ENCODE measurements around the gene CERK.

CERK gene

GRCh38 chr22:46730568-46731245, 7.3 kb downstream of the CERK start:
- TF ChIP-seq, protein P1, sequence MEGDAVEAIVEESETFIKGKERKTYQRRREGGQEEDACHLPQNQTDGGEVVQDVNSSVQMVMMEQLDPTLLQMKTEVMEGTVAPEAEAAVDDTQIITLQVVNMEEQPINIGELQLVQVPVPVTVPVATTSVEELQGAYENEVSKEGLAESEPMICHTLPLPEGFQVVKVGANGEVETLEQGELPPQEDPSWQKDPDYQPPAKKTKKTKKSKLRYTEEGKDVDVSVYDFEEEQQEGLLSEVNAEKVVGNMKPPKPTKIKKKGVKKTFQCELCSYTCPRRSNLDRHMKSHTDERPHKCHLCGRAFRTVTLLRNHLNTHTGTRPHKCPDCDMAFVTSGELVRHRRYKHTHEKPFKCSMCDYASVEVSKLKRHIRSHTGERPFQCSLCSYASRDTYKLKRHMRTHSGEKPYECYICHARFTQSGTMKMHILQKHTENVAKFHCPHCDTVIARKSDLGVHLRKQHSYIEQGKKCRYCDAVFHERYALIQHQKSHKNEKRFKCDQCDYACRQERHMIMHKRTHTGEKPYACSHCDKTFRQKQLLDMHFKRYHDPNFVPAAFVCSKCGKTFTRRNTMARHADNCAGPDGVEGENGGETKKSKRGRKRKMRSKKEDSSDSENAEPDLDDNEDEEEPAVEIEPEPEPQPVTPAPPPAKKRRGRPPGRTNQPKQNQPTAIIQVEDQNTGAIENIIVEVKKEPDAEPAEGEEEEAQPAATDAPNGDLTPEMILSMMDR (IDR thresholded peaks at IDR 0.05), result no peak
- no peak for DNase-seq (ENCODE audit: low spot score)
- H3K27ac ChIP-seq, result no peak overlapping the region
- no peak overlapping the region for H3K4me3 ChIP-seq

DNA sequence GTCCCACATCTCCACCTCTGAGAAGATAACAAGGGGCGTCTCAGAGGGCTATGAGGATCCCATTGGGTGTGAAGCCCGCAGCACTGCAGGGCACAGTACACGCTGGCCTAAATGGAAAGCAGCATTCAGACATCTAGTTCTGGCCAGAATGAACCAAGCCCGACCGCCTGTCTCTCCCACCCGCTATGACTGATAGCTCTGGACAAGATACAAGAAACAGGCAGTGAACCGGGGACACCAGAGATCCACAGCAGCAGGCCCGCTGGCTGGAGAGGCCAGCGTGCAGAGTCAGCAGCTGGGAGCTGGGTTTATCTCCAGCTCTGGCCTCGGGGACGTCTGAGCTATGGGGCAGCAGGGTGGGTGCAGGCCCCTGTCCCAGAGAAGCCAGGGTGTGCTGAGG, 9.6 kb downstream of the CERK start:
- no peak overlapping the region for H3K27ac ChIP-seq
- no peak for DNase-seq (ENCODE audit: low spot score)

GRCh38 chr22:46727813-46728364, 10.2 kb downstream of the CERK start:
- no peak for DNase-seq (ENCODE audit: low spot score)
- no peak overlapping the region for H3K27ac ChIP-seq
- H3K4me3 ChIP-seq, result no peak overlapping the region
- TF ChIP-seq, protein P1 (IDR thresholded peaks at IDR 0.05), result no peak

More for the DNA sequence above, 9.6 kb downstream of the CERK start:
- no peak overlapping the region for H3K4me3 ChIP-seq
- TF ChIP-seq, protein P1 (IDR thresholded peaks at IDR 0.05), result no peak

GRCh38 chr22:46726986-46727317, 11.1 kb downstream of the CERK start:
- H3K4me3 ChIP-seq, result no peak overlapping the region
- TF ChIP-seq, protein P1 (IDR thresholded peaks at IDR 0.05), result no peak
- H3K27ac ChIP-seq, result no peak overlapping the region
- DNase-seq (ENCODE audit: low spot score), result no peak

GRCh38 chr22:46726066-46726985, 11.7 kb downstream of the CERK start:
- TF ChIP-seq, protein P1 (IDR thresholded peaks at IDR 0.05), result no peak
- H3K27ac ChIP-seq, result no peak overlapping the region
- no peak overlapping the region for H3K4me3 ChIP-seq
- no peak for DNase-seq (ENCODE audit: low spot score)

- no peak overlapping the region for H3K4me3 ChIP-seq
- no peak for DNase-seq (ENCODE audit: low spot score)
- TF ChIP-seq, protein P1 (IDR thresholded peaks at IDR 0.05), result no peak
- H3K27ac ChIP-seq, result no peak overlapping the region
Measured at GRCh38 chr22:46725096-46725495, 13.0 kb downstream of the CERK start.
